ENCODE measurements around the gene CSK. TPM values are rescaled to one million over a fixed set of nuclear protein-coding genes. Genes with fewer than 3 reads are reported as not detected.
A peak's percentile ranks its signal among the peaks of the same experiment; 100 is the strongest.

Gene CSK
- polyA plus RNA-seq, 1 donor from 2014 or later = 214 TPM

GRCh38 chr15:74841891-74842373, 60.1 kb downstream of the CSK start:
- H3K27ac Mint-ChIP-seq = peak overlapping the region in 2 of 3 donors; percentile 16 to 97
- H3K27me3 Mint-ChIP-seq = no peaks in the 10 kb centered on the region
- H3K9me3 Mint-ChIP-seq = no peaks in the 10 kb centered on the region
- H3K4me1 Mint-ChIP-seq = peaks cover 21 to 32% (median 28%) of the 10 kb centered on the region in 3 donors
- H3K4me3 Mint-ChIP-seq = peak overlapping the region; percentile 73 to 97 (median 94)
- H3K36me3 Mint-ChIP-seq = peaks cover 4% of the 10 kb centered on the region

DNA sequence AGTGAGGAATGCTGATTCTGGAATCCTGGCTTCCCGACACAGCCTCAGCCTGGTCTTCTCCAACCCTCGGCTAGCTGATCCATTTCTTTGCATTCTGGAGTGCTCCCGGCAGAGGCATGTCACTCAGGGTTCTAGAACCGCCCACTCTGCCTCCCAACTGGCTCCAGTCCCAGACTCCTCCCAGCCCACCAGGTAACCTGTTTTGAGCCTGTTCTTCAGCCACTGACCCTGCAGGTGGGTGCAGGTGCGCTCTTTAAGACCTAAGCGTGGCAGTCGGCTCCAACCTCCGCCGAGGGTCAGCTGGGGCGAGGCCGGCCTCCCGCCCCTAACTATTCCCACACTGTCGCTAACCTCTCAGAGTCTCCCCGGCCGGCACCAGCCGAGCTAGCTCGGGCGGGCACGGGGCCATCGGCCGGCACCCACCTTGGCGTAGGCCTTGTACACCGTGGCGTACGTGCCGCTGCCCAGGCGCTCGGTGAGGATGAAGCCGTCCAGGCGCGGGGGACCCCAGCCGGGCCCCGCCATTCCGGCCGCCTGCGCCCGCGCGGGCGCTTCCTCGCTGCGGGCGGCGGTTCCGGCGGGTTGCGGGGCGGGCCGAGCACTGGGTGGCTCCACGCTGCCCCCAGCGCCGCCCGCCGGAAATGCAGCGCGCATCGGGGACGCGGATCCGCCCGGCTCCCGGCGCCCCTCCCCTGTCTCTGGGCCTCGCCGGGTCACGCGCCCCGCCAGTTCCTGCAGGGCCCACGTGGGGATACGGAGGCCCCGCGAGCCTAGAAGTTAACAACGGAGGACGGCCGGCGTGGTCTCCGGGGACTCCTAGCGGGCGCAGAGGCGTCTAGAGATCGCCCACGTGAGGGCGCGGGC, 60.9 kb downstream of the CSK start, which contains the start of gene ULK3:
Gene ULK3 (minus strand): TSS at position 576 of the 864 bp plus-strand sequence. CDS start 51 bp downstream, at position 525.
- H3K27ac Mint-ChIP-seq = peak within 1 kb of the TSS; percentile 92 to 97 (median 95)
- H3K4me3 Mint-ChIP-seq = peak within 1 kb of the TSS; percentile 73 to 97 (median 94)
- H3K9me3 Mint-ChIP-seq = no peaks in the 10 kb centered on the region
- no peaks in the 10 kb centered on the region for H3K27me3 Mint-ChIP-seq
- peaks cover 4% of the 10 kb centered on the region for H3K36me3 Mint-ChIP-seq
- peaks cover 21 to 32% (median 28%) of the 10 kb centered on the region in 3 donors for H3K4me1 Mint-ChIP-seq

DNA sequence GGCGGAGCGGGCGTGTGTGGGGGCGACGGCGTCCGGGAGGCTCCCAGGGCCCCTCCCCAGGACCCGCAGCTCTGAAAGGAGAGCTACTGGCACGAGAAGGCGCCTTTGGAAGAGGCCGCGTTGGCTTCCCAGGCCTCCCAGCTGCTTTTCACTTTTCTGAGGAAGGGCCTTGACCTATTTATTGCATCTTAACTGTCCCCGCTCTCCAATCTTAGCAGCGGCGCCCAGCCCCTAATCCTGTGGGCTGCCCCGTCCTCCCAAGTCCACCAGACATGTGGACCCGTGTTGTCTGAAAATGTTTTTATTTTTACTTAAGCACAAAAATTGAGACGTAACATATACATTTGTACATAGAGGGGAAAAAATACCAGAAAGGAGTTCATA, 61.6 kb downstream of the CSK start:
- Mint-ChIP-seq H3K9me3 (no peaks in the 10 kb centered on the region), H3K27ac (peak overlapping the region; percentile 92 to 97 (median 95)), H3K27me3 (no peaks in the 10 kb centered on the region), H3K4me1 (peaks cover 21 to 32% (median 28%) of the 10 kb centered on the region in 3 donors), H3K36me3 (peaks cover 4% of the 10 kb centered on the region), H3K4me3 (peak overlapping the region; percentile 73 to 94 (median 85))

DNA sequence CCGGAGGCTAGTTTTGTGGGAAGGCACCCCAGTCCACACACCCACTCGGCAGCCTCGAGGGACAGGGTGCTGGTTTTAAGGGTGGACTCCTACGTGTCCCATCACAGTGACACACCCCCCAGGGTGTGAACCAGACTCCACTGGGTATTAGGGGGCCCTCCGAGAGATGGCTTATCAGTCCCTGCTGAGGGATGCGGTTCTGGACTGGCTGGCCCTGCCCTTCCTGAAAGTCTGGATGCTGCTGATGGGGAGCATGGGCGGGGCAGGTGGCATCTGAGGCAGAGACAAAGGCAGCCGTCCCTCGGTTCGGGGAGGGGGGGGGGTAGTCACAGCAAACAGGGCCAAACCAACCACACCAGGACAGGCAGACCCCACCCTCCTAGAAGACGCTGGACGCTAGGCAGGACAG, 62.0 kb downstream of the CSK start:
- Mint-ChIP-seq H3K36me3 (peaks cover 4% of the 10 kb centered on the region), H3K27ac (peak overlapping the region; percentile 92 to 97 (median 95)), H3K4me3 (peak overlapping the region; percentile 73 to 94 (median 85)), H3K4me1 (peaks cover 21 to 32% (median 28%) of the 10 kb centered on the region in 3 donors), H3K9me3 (no peaks in the 10 kb centered on the region), H3K27me3 (no peaks in the 10 kb centered on the region)

- H3K27ac Mint-ChIP-seq = peak overlapping the region; percentile 78 to 97 (median 95)
- peaks cover 21 to 32% (median 28%) of the 10 kb centered on the region in 3 donors for H3K4me1 Mint-ChIP-seq
- H3K27me3 Mint-ChIP-seq = no peaks in the 10 kb centered on the region
- H3K4me3 Mint-ChIP-seq = peak overlapping the region in 3 of 4 donors; percentile 50 to 82 (median 63)
- no peaks in the 10 kb centered on the region for H3K9me3 Mint-ChIP-seq
- peaks cover 4% of the 10 kb centered on the region for H3K36me3 Mint-ChIP-seq
These were observed 62.7 kb downstream of the CSK start for GRCh38 chr15:74844319-74845207.

DNA sequence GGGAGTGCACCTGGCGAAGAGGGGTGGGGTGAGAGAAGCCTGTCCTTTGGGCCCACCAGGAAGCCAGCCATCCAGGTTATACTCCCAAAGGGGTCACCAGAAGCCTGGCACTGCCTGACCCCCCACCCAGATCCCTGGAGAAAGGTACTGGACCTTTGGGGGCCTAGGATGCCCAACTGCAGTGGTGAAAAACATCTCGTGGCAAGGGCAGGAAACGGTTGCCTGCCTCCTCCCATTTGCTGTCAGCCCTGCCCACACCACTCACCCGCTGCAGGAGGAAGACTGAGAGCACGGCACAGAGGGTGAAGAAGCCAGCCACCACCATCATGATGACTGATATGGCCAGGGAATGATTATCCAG, 63.3 kb downstream of the CSK start:
- H3K4me1 Mint-ChIP-seq = peaks cover 21 to 31% (median 28%) of the 10 kb centered on the region in 3 donors
- H3K9me3 Mint-ChIP-seq = no peaks in the 10 kb centered on the region
- H3K36me3 Mint-ChIP-seq = peaks cover 2% of the 10 kb centered on the region
- no peaks in the 10 kb centered on the region for H3K27me3 Mint-ChIP-seq
- H3K27ac Mint-ChIP-seq = peak overlapping the region; percentile 78 to 97 (median 95)
- H3K4me3 Mint-ChIP-seq = peak overlapping the region; percentile 49 to 82 (median 56)

DNA sequence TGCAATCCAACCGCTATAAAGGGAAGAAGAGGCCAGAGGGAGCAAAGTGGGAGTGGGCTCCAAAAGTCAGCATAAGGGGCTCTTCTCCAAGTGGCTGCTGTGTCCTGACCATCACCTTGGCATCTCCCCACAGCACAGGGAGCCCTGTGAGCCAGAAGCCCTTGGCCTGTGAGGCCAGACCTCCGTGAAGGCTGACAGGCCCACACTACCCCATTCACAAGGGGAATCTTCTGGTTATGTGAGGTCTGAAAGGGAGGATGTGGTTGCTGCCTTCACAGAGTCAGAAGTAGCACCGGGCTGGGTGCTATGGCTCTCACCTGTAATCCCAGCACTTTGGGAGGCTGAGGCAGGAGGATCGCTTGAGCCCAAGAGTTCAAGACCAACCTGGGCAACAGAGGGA, 63.7 kb downstream of the CSK start:
- Mint-ChIP-seq H3K27ac (peak overlapping the region; percentile 78 to 97 (median 95)), H3K4me3 (peak overlapping the region; percentile 37 to 63 (median 50)), H3K4me1 (peaks cover 21 to 31% (median 28%) of the 10 kb centered on the region in 3 donors), H3K27me3 (no peaks in the 10 kb centered on the region), H3K36me3 (peaks cover 1% of the 10 kb centered on the region), H3K9me3 (no peaks in the 10 kb centered on the region)

DNA sequence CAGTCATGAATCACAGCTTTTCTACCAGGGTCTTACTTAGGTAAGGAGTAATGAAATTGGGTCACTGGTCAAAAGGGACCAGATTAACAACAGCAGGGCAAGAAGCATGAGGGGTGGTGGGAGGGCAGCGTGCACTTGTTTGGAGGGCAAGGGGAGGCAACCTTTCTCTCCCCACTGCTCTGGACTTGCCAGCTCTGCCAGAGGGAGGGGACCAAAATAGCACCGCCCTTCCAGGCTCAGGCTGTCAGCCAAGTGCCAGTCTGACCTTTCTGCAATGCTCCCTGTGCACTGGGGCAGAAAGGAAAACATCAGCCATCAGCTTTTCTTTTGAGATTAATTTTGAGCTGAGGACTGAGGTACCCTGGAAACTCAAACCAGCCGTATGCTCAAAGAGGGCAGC, 65.6 kb downstream of the CSK start:
- peaks cover 21 to 23% (median 21%) of the 10 kb centered on the region in 3 donors for H3K4me1 Mint-ChIP-seq
- no peaks in the 10 kb centered on the region for H3K27me3 Mint-ChIP-seq
- peak overlapping the region in 1 of 4 donors; percentile 32 for H3K4me3 Mint-ChIP-seq
- no peak overlapping the region for H3K27ac Mint-ChIP-seq
- no peaks in the 10 kb centered on the region for H3K36me3 Mint-ChIP-seq
- H3K9me3 Mint-ChIP-seq = no peaks in the 10 kb centered on the region

- H3K27ac Mint-ChIP-seq = no peak overlapping the region
- no peaks in the 10 kb centered on the region for H3K27me3 Mint-ChIP-seq
- H3K4me1 Mint-ChIP-seq = peaks cover 3 to 7% (median 6%) of the 10 kb centered on the region in 3 donors
- no peaks in the 10 kb centered on the region for H3K36me3 Mint-ChIP-seq
- H3K9me3 Mint-ChIP-seq = no peaks in the 10 kb centered on the region
- no peak overlapping the region for H3K4me3 Mint-ChIP-seq
These were observed 68.5 kb downstream of the CSK start for GRCh38 chr15:74850393-74850792.

DNA sequence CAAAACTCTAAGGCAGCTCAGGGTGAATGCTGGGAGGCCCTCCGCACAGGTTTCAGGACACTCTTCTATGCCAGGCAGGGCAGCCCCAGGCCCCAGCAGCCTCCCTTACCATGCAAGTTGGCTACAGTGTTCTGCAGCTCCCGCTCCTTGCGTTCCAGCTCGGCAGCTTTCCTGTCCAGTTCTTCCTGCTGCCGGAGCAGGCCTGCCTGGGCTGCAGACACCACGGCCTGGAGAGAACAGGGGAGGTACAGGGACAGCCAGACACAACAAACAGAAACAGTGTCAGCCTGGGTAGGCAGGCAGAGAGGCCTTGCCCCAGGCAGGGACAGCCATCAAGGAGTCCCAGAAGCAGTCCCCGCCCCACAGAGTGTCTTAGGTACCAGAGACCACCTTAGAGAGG, 70.1 kb downstream of the CSK start:
- H3K4me3 Mint-ChIP-seq = no peak overlapping the region

More for the DNA sequence above, 70.1 kb downstream of the CSK start:
- Mint-ChIP-seq H3K4me1 (peaks cover 8 to 11% (median 10%) of the 10 kb centered on the region in 3 donors), H3K9me3 (no peaks in the 10 kb centered on the region), H3K27me3 (no peaks in the 10 kb centered on the region), H3K36me3 (no peaks in the 10 kb centered on the region), H3K27ac (peak overlapping the region in 1 of 3 donors; percentile 77)

Other genes starting within 250 kb of the CSK start
- gene ARID3B, start 240.9 kb upstream of the CSK start, polyA plus RNA-seq = 14.4 TPM
- gene CLK3, start 166.2 kb upstream of the CSK start, polyA plus RNA-seq = 86.2 TPM
- 18.5 TPM for gene EDC3, start 86.1 kb upstream of the CSK start, polyA plus RNA-seq
- gene CYP1A1, start 56.6 kb upstream of the CSK start, polyA plus RNA-seq = not detected
- not detected for gene CYP1A2, start 33.2 kb upstream of the CSK start, polyA plus RNA-seq
- gene LMAN1L, start 30.8 kb downstream of the CSK start, polyA plus RNA-seq = not detected
- not detected for gene CPLX3, start 44.5 kb downstream of the CSK start, polyA plus RNA-seq
- gene ULK3, start 61.1 kb downstream of the CSK start, polyA plus RNA-seq = 25.2 TPM
- 157 TPM for gene SCAMP2, start 91.3 kb downstream of the CSK start, polyA plus RNA-seq
- 43.0 TPM for gene MPI, start 108.0 kb downstream of the CSK start, polyA plus RNA-seq
- gene FAM219B, start 124.8 kb downstream of the CSK start, polyA plus RNA-seq = 42.7 TPM
- gene COX5A, start 156.0 kb downstream of the CSK start, polyA plus RNA-seq = 325 TPM
- 4.9 TPM for gene RPP25, start 174.7 kb downstream of the CSK start, polyA plus RNA-seq
- 0.24 TPM for gene SCAMP5, start 213.5 kb downstream of the CSK start, polyA plus RNA-seq
- gene PPCDC, start 241.5 kb downstream of the CSK start, polyA plus RNA-seq = 12.6 TPM